ENCODE measurements around the gene LAMC3. TPM values are rescaled to one million over a fixed set of nuclear protein-coding genes. Genes with fewer than 3 reads are reported as not detected.

Gene LAMC3
- total and polyA plus RNA-seq, 9 of the 15 experiments (the other 6 are each of a cell fraction or from before 2014, with no cell fraction given): 0.10 TPM; not detected in 8

- 0 out of 2 replicates have a peak overlapping the region, but pooled peaks have one; percentile 2 for H2AFZ ChIP-seq (ENCODE audit: low read depth, low read length)
- DNase-seq (ENCODE audit: extremely low read depth in 1 of 4, low spot score in 3 of 4) (peak in 2 of 4 experiments; percentile 60 to 66), FAIRE-seq (no peak), ATAC-seq (peak; percentile 11)
- H3K4me2 ChIP-seq (ENCODE audit: insufficient read depth, low read length): no peak overlapping the region
- H3K9me1 ChIP-seq (ENCODE audit: control insufficient read depth, insufficient read depth, low read length): no peaks in the 10 kb centered on the region
- H3K9me3 ChIP-seq (replicated peaks; ENCODE audit: control insufficient read depth, insufficient read depth, low read depth, low read length): no peaks in the 10 kb centered on the region
- POLR2A ChIA-PET: interaction anchor here (0.6 to 99.3 kb wide), 4 partner anchors 12 to 1589 kb away, joined by 3 to 3336 read pairs (median 1670); partner anchors contain the start of genes AIF1L and NUP214
- peaks cover 79 to 86% of the 10 kb centered on the region in 2 experiments for H3K27me3 ChIP-seq (ENCODE audit: control insufficient read depth in 2 of 2, insufficient read depth in 2 of 2, low read length in 2 of 2)
- in situ Hi-C loops (cut with MboI): no loop called here
- WGBS (ENCODE audit: insufficient coverage, low coverage, missing lambda C conversion rate): under 1% methylated on average over 8 of the region's 8 CpGs
- H3K79me2 ChIP-seq (ENCODE audit: control insufficient read depth, insufficient read depth, low read length): no peaks in the 10 kb centered on the region
- H3K36me3 ChIP-seq (ENCODE audit: control insufficient read depth, insufficient read depth, low read length): no peaks in the 10 kb centered on the region
- no TSS peak for BruUV-seq (replicated peaks)
- peaks cover 0 to 12% of the 10 kb centered on the region in 2 experiments; a peak in 2 of 5 replicates for H3K4me1 ChIP-seq (replicated peaks in 1 of 2; ENCODE audit: control insufficient read depth in 2 of 2, insufficient read depth in 2 of 2, low read length in 2 of 2)
- peaks cover 49% of the 10 kb centered on the region for H4K20me1 ChIP-seq (replicated peaks; ENCODE audit: control insufficient read depth, insufficient read depth, low read length)
- no peak overlapping the region for H3K27ac ChIP-seq (ENCODE audit: extremely low read depth, low read depth, low read length)
- CTCF ChIA-PET (ENCODE audit: low intra/inter-chr PET ratio): no interaction called here
- H3K4me3 ChIP-seq: no peak overlapping the region
- no peak overlapping the region for H3K9ac ChIP-seq (ENCODE audit: insufficient read depth in 1 of 2, low read depth in 2 of 2, low read length in 2 of 2)
- intact Hi-C loops (cut with micrococcal nuclease): no loop called here
- TF ChIP-seq ASH1L (IDR thresholded peaks at IDR 0.05; ENCODE audit: borderline replicate concordance, low read depth, partially characterized antibody): no peak
- TF ChIP-seq ID3 (CRISPR knock-in tag; IDR thresholded peaks at IDR 0.05): no peak
- no peak for TF ChIP-seq ID3 (tag; IDR thresholded peaks at IDR 0.05)
- TF ChIP-seq FOXJ3 (CRISPR knock-in tag; IDR thresholded peaks at IDR 0.05): no peak
- no peak for TF ChIP-seq KLF1 (tag; IDR thresholded peaks at IDR 0.05)
- TF ChIP-seq, protein P1, sequence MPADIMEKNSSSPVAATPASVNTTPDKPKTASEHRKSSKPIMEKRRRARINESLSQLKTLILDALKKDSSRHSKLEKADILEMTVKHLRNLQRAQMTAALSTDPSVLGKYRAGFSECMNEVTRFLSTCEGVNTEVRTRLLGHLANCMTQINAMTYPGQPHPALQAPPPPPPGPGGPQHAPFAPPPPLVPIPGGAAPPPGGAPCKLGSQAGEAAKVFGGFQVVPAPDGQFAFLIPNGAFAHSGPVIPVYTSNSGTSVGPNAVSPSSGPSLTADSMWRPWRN (IDR thresholded peaks at IDR 0.05; ENCODE audit: low read depth): no peak
- no peak for TF ChIP-seq SAFB2 (IDR thresholded peaks at IDR 0.05; ENCODE audit: borderline replicate concordance, low read depth, low read length, severe bottlenecking)
- TF ChIP-seq PHTF2 (CRISPR knock-in tag; IDR thresholded peaks at IDR 0.05): no peak
- TF ChIP-seq FOXO4 (CRISPR knock-in tag; IDR thresholded peaks at IDR 0.05): no peak
- TF ChIP-seq SMARCA5 (IDR thresholded peaks at IDR 0.05): no peak
- TF ChIP-seq NCOA4 (IDR thresholded peaks at IDR 0.05; ENCODE audit: partially characterized antibody): no peak
- no peak for TF ChIP-seq SUPT5H (IDR thresholded peaks at IDR 0.05)
- TF ChIP-seq KDM1A (IDR thresholded peaks at IDR 0.05): no peak
- TF ChIP-seq MIER1 (IDR thresholded peaks at IDR 0.05; ENCODE audit: low read depth): no peak
- TF ChIP-seq PPARD (CRISPR knock-in tag; IDR thresholded peaks at IDR 0.05): no peak
- TF ChIP-seq ZSCAN29 (IDR thresholded peaks at IDR 0.05): no peak
- no peak for TF ChIP-seq MCM5 (IDR thresholded peaks at IDR 0.05; ENCODE audit: low read depth)
- TF ChIP-seq SOX6 (IDR thresholded peaks at IDR 0.05): no peak
- TF ChIP-seq KLF13 (tag; IDR thresholded peaks at IDR 0.05; ENCODE audit: borderline replicate concordance, low read depth): no peak
- TF ChIP-seq, protein P2, sequence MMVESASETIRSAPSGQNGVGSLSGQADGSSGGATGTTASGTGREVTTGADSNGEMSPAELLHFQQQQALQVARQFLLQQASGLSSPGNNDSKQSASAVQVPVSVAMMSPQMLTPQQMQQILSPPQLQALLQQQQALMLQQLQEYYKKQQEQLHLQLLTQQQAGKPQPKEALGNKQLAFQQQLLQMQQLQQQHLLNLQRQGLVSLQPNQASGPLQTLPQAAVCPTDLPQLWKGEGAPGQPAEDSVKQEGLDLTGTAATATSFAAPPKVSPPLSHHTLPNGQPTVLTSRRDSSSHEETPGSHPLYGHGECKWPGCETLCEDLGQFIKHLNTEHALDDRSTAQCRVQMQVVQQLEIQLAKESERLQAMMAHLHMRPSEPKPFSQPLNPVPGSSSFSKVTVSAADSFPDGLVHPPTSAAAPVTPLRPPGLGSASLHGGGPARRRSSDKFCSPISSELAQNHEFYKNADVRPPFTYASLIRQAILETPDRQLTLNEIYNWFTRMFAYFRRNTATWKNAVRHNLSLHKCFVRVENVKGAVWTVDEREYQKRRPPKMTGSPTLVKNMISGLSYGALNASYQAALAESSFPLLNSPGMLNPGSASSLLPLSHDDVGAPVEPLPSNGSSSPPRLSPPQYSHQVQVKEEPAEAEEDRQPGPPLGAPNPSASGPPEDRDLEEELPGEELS (CRISPR knock-in tag; IDR thresholded peaks at IDR 0.05; ENCODE audit: borderline replicate concordance): no peak
Measured at GRCh38 chr9:131084661-131085369, 75.8 kb downstream of the LAMC3 start.

Measured in K562 (cell line).